ENCODE data around the gene KIF3A. TPM values are rescaled to one million over a fixed set of nuclear protein-coding genes. Genes with fewer than 3 reads are reported as not detected.

KIF3A gene
- total RNA-seq, 1 experiment from 2014 or later, result 12.7 TPM

DNA sequence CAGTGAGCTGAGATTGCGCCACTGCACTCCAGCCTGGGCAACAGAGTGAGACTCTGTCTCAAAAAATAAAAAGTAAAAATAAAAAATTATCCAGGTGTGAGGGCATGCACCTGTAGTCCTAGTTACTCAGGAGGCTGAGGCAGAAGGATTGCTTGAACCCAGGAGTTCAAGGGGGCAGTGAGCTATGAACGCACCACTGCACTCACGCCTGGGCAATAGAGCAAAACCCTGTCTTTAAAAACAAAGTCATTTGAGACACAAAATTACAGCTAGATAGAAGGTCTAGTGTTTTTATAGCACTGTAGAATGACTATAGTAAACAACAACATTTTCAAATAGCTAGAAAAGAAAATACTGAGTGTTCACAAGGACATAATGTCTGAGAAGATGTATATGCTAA is 47.2 kb downstream of the KIF3A start:
- Histone ChIP-seq H3K27me3 (ENCODE audit: insufficient read depth, low read length) (no peaks in the 10 kb centered on the region), H3K36me3 (ENCODE audit: control insufficient read depth in 1 of 2, insufficient read depth in 2 of 2, low read length in 2 of 2) (no peaks in the 10 kb centered on the region), H4K20me1 (ENCODE audit: insufficient read depth) (no peaks in the 10 kb centered on the region), H3K9me2 (ENCODE audit: insufficient read depth) (no peaks in the 10 kb centered on the region), H3K4me1 (ENCODE audit: control insufficient read depth in 1 of 2, insufficient read depth in 2 of 2, low read length in 2 of 2) (no peaks in the 10 kb centered on the region), H3K9me3 (ENCODE audit: control insufficient read depth in 1 of 2, insufficient read depth in 1 of 2, low read depth in 1 of 2, low read length in 2 of 2) (no peaks in the 10 kb centered on the region), H2AFZ (ENCODE audit: low read depth, low read length, poor library complexity, severe bottlenecking) (no peak overlapping the region), H3K27ac (ENCODE audit: low read depth, low read length) (no peak overlapping the region), H3K79me2 (ENCODE audit: insufficient read depth, low read length) (no peaks in the 10 kb centered on the region), H3K4me3 (replicated peaks in 1 of 2; ENCODE audit: low read depth in 1 of 2, low read length in 2 of 2) (no peak overlapping the region), H3K4me2 (ENCODE audit: low read length) (no peak overlapping the region), H3K9ac (ENCODE audit: low read length) (no peak overlapping the region)
- intact Hi-C loops (cut with micrococcal nuclease), result no loop called here
- DNase-seq (ENCODE audit: low read depth, low spot score) (no peak), ATAC-seq (no peak)
- RAD21 ChIA-PET (ENCODE audit: low non-redundant PET in 1 of 2, low total read pairs in 2 of 2, uncharacterized antibody in 2 of 2, unreplicated experiment in 2 of 2), result no interaction called here
- BruUV-seq (replicated peaks), result no TSS peak
- TF ChIP-seq, protein P1, sequence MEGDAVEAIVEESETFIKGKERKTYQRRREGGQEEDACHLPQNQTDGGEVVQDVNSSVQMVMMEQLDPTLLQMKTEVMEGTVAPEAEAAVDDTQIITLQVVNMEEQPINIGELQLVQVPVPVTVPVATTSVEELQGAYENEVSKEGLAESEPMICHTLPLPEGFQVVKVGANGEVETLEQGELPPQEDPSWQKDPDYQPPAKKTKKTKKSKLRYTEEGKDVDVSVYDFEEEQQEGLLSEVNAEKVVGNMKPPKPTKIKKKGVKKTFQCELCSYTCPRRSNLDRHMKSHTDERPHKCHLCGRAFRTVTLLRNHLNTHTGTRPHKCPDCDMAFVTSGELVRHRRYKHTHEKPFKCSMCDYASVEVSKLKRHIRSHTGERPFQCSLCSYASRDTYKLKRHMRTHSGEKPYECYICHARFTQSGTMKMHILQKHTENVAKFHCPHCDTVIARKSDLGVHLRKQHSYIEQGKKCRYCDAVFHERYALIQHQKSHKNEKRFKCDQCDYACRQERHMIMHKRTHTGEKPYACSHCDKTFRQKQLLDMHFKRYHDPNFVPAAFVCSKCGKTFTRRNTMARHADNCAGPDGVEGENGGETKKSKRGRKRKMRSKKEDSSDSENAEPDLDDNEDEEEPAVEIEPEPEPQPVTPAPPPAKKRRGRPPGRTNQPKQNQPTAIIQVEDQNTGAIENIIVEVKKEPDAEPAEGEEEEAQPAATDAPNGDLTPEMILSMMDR (IDR thresholded peaks at IDR 0.05 in 2 of 3, conservative IDR thresholded peaks at IDR 0.05 in 1 of 3; ENCODE audit: borderline replicate concordance in 1 of 3, insufficient read depth in 1 of 3, low read depth in 2 of 3, low read length in 2 of 3), result no peak
- no peak for TF ChIP-seq RAD21 (IDR thresholded peaks at IDR 0.05; ENCODE audit: low read depth)
- TF ChIP-seq, protein P2, sequence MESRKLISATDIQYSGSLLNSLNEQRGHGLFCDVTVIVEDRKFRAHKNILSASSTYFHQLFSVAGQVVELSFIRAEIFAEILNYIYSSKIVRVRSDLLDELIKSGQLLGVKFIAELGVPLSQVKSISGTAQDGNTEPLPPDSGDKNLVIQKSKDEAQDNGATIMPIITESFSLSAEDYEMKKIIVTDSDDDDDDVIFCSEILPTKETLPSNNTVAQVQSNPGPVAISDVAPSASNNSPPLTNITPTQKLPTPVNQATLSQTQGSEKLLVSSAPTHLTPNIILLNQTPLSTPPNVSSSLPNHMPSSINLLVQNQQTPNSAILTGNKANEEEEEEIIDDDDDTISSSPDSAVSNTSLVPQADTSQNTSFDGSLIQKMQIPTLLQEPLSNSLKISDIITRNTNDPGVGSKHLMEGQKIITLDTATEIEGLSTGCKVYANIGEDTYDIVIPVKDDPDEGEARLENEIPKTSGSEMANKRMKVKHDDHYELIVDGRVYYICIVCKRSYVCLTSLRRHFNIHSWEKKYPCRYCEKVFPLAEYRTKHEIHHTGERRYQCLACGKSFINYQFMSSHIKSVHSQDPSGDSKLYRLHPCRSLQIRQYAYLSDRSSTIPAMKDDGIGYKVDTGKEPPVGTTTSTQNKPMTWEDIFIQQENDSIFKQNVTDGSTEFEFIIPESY (IDR thresholded peaks at IDR 0.05; ENCODE audit: extremely low read depth, insufficient replicate concordance, low read length), result no peak
- CTCF ChIA-PET, result interaction anchor here (1.5 kb wide), 1 partner anchor 13 kb away, joined by 4 read pairs; no protein-coding TSS in a partner anchor
- POLR2A ChIA-PET, result no interaction called here

DNA sequence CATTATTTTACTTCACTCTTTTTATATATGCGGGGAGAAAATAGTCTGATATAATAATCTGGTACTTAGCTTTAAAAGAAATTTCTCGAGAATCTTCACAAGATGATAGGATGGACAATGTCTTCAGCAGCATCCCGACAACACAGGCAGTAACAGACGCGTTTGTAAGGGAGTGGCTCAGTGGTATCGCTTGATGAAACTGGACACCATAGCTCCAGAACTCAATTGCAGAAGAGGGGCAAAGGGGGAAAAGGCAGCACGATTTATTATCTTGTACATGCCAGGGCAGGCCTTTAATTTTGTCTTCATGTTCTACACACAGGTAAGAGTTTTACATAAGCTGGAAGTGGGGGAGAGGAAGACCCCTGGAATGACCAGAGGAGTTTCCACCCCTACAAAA is 47.8 kb downstream of the KIF3A start:
- ChIA-PET RAD21 (ENCODE audit: low non-redundant PET in 1 of 2, low total read pairs in 2 of 2, uncharacterized antibody in 2 of 2, unreplicated experiment in 2 of 2) (no interaction called here), CTCF (interaction anchor here (1.5 kb wide), 1 partner anchor 13 kb away, joined by 4 read pairs; no protein-coding TSS in a partner anchor), POLR2A (no interaction called here)
- ATAC-seq, result no peak
- no peak for DNase-seq (ENCODE audit: low read depth, low spot score)
- intact Hi-C loops (cut with micrococcal nuclease), result no loop called here
- Histone ChIP-seq H3K79me2 (ENCODE audit: insufficient read depth, low read length) (no peaks in the 10 kb centered on the region), H3K4me2 (ENCODE audit: low read length) (no peak overlapping the region), H3K9me3 (ENCODE audit: control insufficient read depth in 1 of 2, insufficient read depth in 1 of 2, low read depth in 1 of 2, low read length in 2 of 2) (no peaks in the 10 kb centered on the region), H2AFZ (ENCODE audit: low read depth, low read length, poor library complexity, severe bottlenecking) (no peak overlapping the region), H3K27me3 (ENCODE audit: insufficient read depth, low read length) (no peaks in the 10 kb centered on the region), H3K4me1 (ENCODE audit: control insufficient read depth in 1 of 2, insufficient read depth in 2 of 2, low read length in 2 of 2) (peaks cover 0 to 1% of the 10 kb centered on the region in 2 experiments; a peak in 1 of 4 replicates), H4K20me1 (ENCODE audit: insufficient read depth) (no peaks in the 10 kb centered on the region), H3K9ac (ENCODE audit: low read length) (no peak overlapping the region), H3K9me2 (ENCODE audit: insufficient read depth) (no peaks in the 10 kb centered on the region), H3K36me3 (ENCODE audit: control insufficient read depth in 1 of 2, insufficient read depth in 2 of 2, low read length in 2 of 2) (no peaks in the 10 kb centered on the region), H3K27ac (ENCODE audit: low read depth, low read length) (no peak overlapping the region), H3K4me3 (replicated peaks in 1 of 2; ENCODE audit: low read depth in 1 of 2, low read length in 2 of 2) (no peak overlapping the region)
- no TSS peak for BruUV-seq (replicated peaks)
- TF ChIP-seq TCF7L2 (IDR thresholded peaks at IDR 0.05; ENCODE audit: borderline replicate concordance, extremely low read depth, insufficient read depth, insufficient read length), result no peak
- TF ChIP-seq, protein P3, sequence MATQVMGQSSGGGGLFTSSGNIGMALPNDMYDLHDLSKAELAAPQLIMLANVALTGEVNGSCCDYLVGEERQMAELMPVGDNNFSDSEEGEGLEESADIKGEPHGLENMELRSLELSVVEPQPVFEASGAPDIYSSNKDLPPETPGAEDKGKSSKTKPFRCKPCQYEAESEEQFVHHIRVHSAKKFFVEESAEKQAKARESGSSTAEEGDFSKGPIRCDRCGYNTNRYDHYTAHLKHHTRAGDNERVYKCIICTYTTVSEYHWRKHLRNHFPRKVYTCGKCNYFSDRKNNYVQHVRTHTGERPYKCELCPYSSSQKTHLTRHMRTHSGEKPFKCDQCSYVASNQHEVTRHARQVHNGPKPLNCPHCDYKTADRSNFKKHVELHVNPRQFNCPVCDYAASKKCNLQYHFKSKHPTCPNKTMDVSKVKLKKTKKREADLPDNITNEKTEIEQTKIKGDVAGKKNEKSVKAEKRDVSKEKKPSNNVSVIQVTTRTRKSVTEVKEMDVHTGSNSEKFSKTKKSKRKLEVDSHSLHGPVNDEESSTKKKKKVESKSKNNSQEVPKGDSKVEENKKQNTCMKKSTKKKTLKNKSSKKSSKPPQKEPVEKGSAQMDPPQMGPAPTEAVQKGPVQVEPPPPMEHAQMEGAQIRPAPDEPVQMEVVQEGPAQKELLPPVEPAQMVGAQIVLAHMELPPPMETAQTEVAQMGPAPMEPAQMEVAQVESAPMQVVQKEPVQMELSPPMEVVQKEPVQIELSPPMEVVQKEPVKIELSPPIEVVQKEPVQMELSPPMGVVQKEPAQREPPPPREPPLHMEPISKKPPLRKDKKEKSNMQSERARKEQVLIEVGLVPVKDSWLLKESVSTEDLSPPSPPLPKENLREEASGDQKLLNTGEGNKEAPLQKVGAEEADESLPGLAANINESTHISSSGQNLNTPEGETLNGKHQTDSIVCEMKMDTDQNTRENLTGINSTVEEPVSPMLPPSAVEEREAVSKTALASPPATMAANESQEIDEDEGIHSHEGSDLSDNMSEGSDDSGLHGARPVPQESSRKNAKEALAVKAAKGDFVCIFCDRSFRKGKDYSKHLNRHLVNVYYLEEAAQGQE (IDR thresholded peaks at IDR 0.05; ENCODE audit: low read depth), result no peak
- TF ChIP-seq ELF1 (IDR thresholded peaks at IDR 0.05; ENCODE audit: borderline replicate concordance, low read depth), result no peak
- no peak for TF ChIP-seq SP1 (IDR thresholded peaks at IDR 0.05; ENCODE audit: low read depth)
- no peak for TF ChIP-seq FOSL1 (IDR thresholded peaks at IDR 0.05; ENCODE audit: low read depth)
- no peak for TF ChIP-seq EZH2 (IDR thresholded peaks at IDR 0.05)
- TF ChIP-seq POLR2A (IDR thresholded peaks at IDR 0.05; ENCODE audit: borderline replicate concordance, extremely low read depth, insufficient read depth, insufficient read length), result no peak
- no peak for TF ChIP-seq CBX3 (IDR thresholded peaks at IDR 0.05; ENCODE audit: low read depth)
